ENCODE results near the gene GLG1.
"Not testable (repeated sequence)": the region's sequence is repeated elsewhere in the genome, so short reads cannot be mapped to it uniquely, and the experiment has no call there.

GLG1 gene

DNA sequence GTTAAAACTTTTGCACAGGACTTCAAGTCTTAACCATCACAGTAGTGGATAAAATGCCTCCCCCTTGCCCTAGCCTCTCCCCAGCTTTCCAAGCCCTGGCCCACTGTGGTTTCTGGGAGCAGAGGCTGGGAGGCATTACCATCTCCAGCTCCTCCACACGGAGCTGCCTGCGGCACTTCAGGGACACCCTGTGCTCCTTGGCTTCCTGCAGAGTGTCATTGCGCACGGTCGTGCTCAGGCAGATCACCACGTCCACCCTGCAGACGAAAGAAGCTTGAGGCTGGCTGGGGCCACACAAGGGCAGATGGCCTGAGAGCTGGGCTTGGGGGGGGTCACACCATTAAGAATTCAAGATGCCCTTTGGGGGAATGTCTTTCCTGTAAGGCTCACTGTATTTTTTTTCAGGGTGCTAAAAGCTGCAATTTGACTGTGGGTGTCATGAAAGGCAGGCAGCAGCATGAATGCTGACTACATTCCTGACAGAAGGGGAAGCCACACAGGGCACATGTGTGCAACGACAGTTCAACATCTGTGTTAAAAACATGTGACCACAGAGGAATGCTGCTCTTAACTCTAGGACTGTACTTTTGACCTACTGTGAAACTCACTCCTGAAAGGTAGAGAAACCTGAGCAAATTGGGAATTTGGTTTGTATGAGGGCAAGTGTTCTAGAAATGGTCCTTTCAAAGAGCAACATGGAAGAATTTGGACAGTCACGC, 137.9 kb downstream of the GLG1 start:
- DNase-seq: no peak

DNA sequence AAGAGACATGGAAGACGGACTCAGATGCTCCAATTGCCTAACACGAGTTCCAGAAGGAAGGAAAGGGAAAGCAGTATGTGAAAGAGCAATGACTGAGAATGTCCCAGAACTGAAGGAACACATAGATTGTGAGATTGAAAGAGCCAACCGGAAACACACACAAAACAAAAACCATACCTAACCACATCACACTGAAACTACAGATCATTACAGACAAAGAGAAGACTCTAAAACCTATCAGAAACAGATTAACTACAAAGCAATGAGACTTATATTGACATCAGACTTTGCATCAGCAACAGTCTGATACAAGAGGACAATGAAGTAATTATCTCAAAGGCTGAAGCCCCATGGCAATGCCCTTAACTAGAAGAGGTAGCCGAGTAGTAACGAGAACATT, 140.0 kb downstream of the GLG1 start:
- DNase-seq: no peak

GRCh38 chr16:74465851-74466685, 140.8 kb downstream of the GLG1 start:
- DNase-seq: no peak

- peak; percentile 16 for DNase-seq
These were observed 141.6 kb downstream of the GLG1 start for GRCh38 chr16:74465281-74465680.

- no peak for DNase-seq
These were observed 143.0 kb downstream of the GLG1 start for GRCh38 chr16:74463888-74464287.

GRCh38 chr16:74462361-74462760, 144.6 kb downstream of the GLG1 start:
- DNase-seq: no peak

- DNase-seq: no peak
These were observed 145.1 kb downstream of the GLG1 start for GRCh38 chr16:74461826-74462225.

DNA sequence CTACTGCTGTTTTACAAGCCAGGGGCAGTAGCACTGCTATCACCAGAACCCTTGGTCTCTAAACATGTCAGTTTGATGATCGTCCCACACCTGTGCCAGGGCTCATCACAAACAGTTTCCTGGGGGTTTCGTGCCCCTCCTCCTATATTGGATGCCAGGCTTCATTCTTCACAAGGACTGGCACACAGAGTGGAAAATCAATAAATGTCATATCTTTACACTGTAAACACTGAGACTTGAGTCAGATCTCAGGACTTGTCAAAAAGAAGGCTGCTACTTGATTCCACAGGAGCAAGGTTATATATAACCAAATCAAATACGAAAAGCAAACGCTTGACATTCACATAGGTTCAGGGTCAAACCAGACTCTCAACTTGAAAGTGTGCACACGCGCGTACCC, 146.4 kb downstream of the GLG1 start:
- DNase-seq: no peak

GRCh38 chr16:74456290-74456625, 150.7 kb downstream of the GLG1 start:
- no peak for DNase-seq

GRCh38 chr16:74455619-74456289, 151.2 kb downstream of the GLG1 start:
- no peak for DNase-seq

GRCh38 chr16:74455213-74455612, 151.7 kb downstream of the GLG1 start:
- DNase-seq: no peak

GRCh38 chr16:74451951-74452758, 154.8 kb downstream of the GLG1 start:
- no peak for DNase-seq

GRCh38 chr16:74450967-74451760, 155.8 kb downstream of the GLG1 start:
- DNase-seq: no peak

- DNase-seq: no peak
These were observed 156.7 kb downstream of the GLG1 start for GRCh38 chr16:74450236-74450635.

GRCh38 chr16:74449470-74449869, 157.4 kb downstream of the GLG1 start:
- DNase-seq: peak; percentile 79

DNA sequence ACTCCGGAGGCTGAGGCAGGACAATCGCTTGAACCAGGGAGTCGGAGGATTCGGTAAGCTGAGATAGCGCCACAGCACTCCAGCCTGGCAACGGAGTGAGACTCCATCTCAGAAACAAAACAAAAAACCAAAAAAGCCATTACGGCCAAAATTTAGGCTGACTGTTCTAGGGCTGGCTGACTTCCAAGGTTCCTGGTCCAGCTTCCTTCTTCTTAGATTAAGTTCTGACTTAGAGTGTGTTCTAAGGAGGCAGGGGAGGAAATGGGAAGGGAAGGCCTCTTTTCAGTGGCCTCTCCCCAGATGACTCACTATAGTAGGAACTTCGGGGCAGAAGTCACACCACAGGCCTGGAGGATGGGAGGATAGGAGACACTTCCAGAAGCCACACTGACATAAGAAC, 157.9 kb downstream of the GLG1 start:
- peak; percentile 92 for DNase-seq

DNA sequence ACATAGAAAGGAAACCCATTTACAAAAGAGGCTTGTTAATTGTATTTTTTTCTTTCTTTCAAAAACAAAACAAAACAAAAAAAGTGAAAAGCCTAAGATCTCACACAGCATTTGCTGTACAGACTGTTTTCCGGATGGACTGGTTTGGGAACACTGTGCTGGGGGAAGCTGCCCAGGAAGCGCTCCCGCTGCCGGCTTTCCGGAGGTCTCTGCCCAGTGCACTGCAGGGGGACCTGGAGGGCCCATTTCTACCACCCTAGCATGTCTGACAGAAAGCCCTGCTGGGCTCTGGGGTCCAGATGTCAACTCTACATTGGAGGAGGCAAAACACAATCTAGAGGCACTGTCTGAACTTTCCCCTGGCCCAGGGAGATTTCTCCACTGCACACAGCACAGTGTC, 159.3 kb downstream of the GLG1 start:
- DNase-seq: no peak

DNA sequence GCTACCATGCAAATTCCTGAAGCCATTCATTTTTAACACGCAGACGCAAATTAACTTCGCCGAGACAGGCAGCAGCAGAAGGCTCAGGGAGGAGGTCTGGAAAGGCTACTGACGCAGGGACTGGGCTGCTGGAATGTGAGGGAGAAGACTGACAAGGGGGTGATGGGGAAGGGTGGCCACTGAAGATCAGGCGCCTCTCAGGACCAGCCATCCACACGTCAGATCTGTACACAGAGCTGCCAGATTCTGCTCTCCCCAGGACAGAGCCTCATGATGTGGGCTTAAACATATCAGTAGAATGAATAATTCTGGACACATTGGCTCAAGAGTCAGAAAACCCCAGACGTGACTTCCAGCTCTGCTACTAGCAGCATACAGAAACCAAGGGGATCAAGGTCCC, 160.0 kb downstream of the GLG1 start:
- no peak for DNase-seq

- not testable (repeated sequence) for DNase-seq
These were observed 163.1 kb downstream of the GLG1 start for GRCh38 chr16:74443624-74444346.

GRCh38 chr16:74439685-74440084, 167.2 kb downstream of the GLG1 start:
- DNase-seq: no peak

- no peak for DNase-seq
These were observed 168.4 kb downstream of the GLG1 start for GRCh38 chr16:74438492-74438979.
